HG03575 (cell line): ENCODE results near the gene ZNF487.
"Not testable (repeated sequence)": the region's sequence is repeated elsewhere in the genome, so short reads cannot be mapped to it uniquely, and the experiment has no call there.

ENCODE experiments used
- ATAC-seq: cut with Tn5 transposase; IDR thresholded peaks from one replicate; pipeline ENCODE4 v1.9.1; 2021; ENCODE audit not compliant: unreplicated experiment, insufficient number of reproducible peaks, low FRiP score; ENCODE audit errors: extremely low read depth

The ZNF487 gene

DNA sequence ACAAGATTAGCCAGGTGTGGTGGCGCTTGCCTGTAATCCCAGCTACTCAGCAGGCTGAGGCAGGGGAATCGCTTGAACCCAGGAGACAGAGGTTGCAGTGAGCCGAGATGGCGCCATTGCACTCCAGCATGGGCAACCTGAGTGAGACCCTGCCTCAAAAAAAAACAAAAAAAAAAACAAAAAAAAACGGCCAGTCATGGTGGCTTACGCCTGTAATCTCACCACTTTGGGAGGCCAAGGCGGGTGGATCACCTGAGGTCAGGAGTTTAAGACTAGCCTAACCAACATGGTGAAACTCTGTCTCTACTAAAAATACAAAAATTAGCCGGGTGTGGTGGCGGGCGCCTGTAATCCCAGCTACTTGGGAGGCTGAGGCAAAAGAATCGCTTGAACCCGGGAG, 10.4 kb upstream of the ZNF487 start:
- ATAC-seq, result not testable (repeated sequence)

- ATAC-seq, result peak; percentile 72
Measured at GRCh38 chr10:43427166-43427825, 9.6 kb upstream of the ZNF487 start.

- ATAC-seq, result no peak
Measured at GRCh38 chr10:43430926-43431663, 5.8 kb upstream of the ZNF487 start.

DNA sequence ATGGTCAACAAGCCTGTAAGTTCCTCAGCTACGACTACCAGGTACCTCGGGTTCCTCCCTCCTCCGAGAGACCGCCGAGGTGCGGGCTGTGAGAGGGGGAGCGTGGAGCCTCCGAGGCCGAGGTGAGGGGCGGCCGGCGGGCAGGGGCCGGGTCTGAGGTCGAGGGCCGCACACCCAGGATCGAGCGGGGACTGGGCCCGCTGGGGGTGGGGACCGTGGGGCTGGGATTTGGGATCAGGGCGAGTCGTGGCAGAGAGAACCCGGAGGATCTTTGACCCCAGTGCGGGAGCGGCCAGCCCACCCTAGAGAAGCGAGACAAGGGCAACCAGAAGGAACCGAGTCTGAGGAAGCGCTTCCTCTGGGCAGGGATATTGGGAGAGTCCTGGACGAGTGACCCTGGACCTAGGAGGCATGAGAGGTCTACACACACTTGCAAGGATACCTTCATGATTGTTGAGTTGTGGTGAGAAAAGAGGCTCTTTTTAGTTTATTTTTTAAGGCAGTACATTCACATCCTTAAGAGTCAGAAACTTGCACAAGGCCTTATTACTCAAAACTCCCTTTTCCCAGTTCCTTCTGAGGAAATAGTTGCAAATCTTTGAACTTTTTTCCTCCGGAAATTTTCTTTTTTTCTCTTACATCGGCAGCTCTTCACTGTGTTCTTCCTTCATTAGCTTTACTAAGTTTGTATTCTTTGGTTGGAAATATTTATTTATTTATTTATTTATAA, 395 bp downstream of the ZNF487 start:
- no peak for ATAC-seq

- no peak for ATAC-seq
Measured at GRCh38 chr10:43440463-43441134, 3.7 kb downstream of the ZNF487 start.

DNA sequence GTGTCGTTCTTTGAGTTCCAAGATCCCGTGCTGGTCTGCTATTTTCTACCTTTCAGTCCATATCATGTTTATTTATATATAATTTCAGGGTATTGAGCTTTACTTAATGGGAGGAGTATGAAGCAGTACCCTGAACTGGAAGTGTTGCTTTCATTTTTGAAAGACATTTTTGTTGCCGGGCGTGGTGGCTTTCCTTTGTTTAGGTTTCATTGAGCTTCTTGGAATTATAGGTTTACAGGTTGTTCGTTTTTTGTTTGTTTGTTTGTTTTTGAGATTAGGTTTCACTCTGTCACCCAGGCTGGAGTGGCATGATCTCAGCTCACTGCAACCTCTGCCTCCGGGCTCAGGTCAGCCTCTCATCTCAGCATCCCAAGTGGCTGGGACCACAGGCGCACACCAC, 7.4 kb downstream of the ZNF487 start:
- ATAC-seq, result no peak

DNA sequence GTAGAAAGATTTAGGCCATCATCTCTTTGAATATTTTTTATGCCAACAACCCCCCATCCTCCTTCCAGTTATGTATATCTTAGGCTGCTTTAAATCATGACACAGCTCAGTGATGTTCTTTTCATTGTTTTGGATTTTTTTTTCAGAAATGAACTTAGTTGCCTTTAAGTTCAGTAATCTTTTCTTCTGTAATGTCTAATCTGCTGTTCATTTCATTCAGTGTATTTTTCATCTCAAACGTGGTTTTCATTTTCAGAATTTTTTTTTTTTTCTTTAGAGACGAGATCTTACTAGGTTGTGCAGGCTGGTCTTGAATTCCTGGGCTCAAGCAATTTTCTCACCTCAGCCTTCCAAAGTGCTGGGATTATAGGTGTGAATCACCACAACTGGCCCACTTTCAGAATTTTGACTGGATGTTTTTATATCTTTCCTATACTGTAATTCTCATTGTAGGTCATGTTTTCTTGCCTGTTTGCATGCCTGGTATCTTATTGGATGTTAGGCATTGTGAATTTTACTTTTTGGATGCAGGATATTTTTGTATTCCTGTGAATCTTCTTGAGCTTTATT, 8.1 kb downstream of the ZNF487 start:
- no peak for ATAC-seq

DNA sequence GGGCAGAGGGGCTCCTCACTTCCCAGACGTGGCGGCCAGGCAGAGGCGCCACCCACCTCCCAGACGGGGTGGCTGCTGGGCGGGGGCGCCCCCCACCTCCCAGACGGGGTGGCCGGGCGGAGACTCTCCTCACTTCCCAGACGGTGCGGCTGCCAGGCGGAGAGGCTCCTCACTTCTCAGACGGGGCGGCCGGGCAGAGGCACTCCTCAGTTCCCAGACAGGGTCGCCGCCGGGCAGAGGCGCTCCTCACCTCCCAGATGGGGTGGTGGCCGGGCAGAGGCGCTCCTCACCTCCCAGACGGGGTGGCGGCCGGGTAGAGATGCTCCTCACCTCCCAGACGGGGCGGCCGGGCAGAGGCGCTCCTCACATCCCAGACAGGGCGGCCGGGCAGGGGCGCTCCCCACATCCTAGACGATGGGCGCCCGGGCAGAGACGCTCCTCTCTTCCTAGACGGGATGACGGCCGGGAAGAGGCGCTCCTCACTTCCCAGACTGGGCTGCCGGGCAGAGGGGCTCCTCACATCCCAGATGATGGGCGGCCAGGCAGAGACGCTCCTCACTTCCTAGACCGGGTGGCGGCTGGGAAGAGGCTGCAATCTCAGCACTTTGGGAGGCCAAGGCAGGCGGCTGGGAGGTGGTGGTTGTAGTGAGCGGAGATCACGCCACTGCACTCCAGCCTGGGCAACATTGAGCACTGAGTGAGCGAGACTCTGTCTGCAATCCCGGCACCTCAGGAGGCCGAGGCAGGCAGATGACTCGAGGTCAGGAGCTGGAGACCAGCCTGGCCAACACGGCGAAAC, 9.5 kb downstream of the ZNF487 start:
- ATAC-seq, result not testable (repeated sequence)

- ATAC-seq, result no peak
Measured at GRCh38 chr10:43448742-43449141, 11.8 kb downstream of the ZNF487 start.

DNA sequence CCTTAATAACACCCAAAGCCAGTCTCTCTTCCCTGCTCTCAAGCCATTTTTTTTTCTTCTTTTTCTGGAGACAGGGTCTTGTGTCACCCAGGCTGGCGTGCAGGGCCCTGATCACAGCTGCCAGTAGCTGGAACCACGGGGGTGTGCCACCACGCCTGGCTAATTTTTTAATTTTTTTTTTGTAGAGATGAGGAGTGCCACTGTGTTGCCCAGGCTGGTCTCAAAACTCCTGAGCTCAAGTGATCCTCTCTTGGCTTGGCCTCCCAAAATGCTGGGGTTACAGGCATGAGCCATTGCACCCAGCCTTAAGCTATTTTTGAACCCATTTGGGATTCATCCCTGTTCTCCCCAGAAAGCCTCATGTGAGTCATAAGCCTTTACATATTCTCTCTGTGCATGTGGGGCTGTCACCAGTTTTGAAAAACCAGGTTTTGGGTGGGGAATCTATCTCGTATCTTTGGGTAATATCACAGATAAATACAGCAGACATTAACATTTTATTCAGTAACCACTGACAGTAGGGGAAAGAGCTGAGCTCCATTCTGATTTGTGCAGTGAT, 15.5 kb downstream of the ZNF487 start:
- ATAC-seq, result no peak

- peak; percentile 24 for ATAC-seq
Measured at GRCh38 chr10:43453266-43453831, 16.4 kb downstream of the ZNF487 start.

DNA sequence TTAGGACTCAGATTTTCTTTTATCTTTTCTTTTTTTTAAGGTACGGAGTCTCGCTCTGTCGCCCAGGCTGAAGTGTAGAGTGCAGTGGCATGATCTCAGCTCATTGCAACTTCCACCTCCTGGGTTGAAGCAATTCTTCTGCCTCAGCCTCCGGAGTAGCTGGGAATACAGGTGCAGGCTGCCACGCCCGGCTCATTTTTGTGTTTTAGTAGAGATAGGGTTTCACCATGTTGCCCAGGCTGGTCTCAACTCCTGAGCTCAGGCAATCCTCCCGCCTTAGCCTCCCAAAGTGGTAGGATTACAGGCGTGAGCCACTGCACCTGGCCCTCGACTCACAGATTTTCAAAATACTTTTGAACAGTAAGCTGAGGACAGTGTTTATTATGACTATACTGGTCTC, 17.1 kb downstream of the ZNF487 start:
- ATAC-seq, result not testable (repeated sequence)

- not testable (repeated sequence) for ATAC-seq
Measured at GRCh38 chr10:43456561-43456960, 19.6 kb downstream of the ZNF487 start.

GRCh38 chr10:43458227-43458626, 21.3 kb downstream of the ZNF487 start:
- no peak for ATAC-seq

- ATAC-seq, result no peak
Measured at GRCh38 chr10:43461950-43462349, 25.0 kb downstream of the ZNF487 start.

DNA sequence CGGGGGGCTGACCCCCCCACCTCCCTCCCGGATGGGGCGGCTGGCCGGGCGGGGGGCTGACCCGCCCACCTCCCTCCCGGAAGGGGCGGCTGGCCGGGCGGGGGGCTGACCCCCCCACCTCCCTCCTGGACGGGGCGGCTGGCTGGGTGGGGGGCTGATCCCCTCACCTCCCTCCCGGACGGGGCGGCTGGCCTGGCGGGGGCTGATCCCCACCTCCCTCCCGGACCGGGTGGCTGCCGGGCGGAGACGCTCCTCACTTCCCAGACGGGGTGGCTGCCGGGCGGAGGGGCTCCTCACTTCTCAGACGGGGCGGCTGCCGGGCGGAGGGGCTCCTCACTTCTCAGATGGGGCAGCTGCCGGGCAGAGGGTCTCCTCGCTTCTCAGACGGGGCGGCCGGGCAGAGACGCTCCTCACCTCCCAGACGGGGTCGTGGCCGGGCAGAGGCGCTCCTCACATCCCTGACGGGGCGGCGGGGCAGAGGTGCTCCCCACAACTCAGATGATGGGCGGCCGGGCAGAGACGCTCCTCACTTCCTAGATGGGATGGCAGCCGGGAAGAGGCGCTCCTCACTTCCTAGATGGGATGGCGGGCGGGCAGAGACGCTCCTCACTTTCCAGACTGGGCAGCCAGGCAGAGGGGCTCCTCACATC, 28.3 kb downstream of the ZNF487 start:
- not testable (repeated sequence) for ATAC-seq

- not testable (repeated sequence) for ATAC-seq
Measured at GRCh38 chr10:43465736-43466120, 28.8 kb downstream of the ZNF487 start.
